ENCODE data around the gene DPCD.

Gene DPCD

DNA sequence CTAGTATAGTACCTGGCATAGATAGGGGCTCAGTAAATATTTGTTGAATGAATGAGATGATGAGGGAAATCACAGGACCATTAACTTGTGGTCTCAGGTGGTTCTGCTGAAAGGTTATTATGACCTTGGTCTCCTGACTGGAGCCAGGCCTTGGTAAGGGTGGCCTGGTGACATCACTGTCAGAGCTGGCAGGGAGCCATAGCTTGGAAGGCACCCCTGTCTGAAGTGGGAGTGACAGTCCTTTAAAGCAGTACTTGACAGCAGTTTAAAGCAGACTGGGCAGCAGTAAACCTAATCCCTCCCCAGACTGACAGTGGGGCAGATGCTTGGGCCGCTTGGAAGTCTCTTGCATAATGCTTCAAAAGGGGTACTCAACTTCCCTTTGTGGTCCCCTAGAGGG, 13.4 kb downstream of the DPCD start:
- Histone ChIP-seq H3K27me3 (ENCODE audit: control insufficient read depth, insufficient read depth, low read length) (no peaks in the 10 kb centered on the region), H3K9me3 (replicated peaks; ENCODE audit: low read length) (no peaks in the 10 kb centered on the region), H3K4me3 (ENCODE audit: low read length) (no peak overlapping the region), H3K9ac (ENCODE audit: low read depth, low read length) (no peak overlapping the region), H3K4me1 (ENCODE audit: control insufficient read depth, insufficient read depth, low read length) (no peaks in the 10 kb centered on the region), H3K4me2 (ENCODE audit: low read length) (no peak overlapping the region), H3K36me3 (ENCODE audit: insufficient read depth, low read length) (peaks cover 19% of the 10 kb centered on the region)

DNA sequence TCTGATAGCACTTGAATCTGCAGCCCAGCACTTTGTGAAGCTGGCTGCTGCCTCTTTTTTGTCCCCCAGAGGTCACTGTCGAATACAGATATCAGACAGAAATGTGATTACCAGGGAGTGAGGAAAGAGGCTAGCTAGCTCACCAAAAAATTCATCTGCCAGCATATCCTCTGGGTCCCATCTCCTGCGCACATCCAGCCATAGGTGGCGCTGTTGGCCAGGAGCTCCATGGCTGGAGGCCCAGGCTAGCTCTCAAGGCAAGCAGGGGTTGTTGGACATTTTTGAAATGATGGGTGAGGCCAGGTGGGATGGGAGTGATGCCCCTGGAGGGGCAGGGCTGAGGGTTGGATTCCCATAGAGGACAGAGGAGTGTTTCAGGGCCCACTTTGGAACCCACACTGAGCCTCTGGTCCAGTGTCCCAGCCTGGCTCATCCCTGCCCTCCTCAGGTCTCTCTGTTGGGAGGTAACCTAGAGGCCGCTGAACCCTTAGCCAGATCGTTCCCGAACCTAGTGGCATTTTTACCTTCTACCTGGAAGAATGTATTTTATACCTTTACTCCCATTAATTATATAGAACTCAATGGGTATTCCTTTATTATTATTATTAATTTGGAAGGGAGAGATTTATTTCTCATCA, 14.8 kb downstream of the DPCD start:
- H3K27me3 ChIP-seq (ENCODE audit: control insufficient read depth, insufficient read depth, low read length): no peaks in the 10 kb centered on the region
- no peaks in the 10 kb centered on the region for H3K9me3 ChIP-seq (replicated peaks; ENCODE audit: low read length)
- H3K4me1 ChIP-seq (ENCODE audit: control insufficient read depth, insufficient read depth, low read length): no peaks in the 10 kb centered on the region
- no peak overlapping the region for H3K9ac ChIP-seq (ENCODE audit: low read depth, low read length)
- no peak overlapping the region for H3K4me3 ChIP-seq (ENCODE audit: low read length)
- H3K4me2 ChIP-seq (ENCODE audit: low read length): no peak overlapping the region
- H3K36me3 ChIP-seq (ENCODE audit: insufficient read depth, low read length): peaks cover 19% of the 10 kb centered on the region

DNA sequence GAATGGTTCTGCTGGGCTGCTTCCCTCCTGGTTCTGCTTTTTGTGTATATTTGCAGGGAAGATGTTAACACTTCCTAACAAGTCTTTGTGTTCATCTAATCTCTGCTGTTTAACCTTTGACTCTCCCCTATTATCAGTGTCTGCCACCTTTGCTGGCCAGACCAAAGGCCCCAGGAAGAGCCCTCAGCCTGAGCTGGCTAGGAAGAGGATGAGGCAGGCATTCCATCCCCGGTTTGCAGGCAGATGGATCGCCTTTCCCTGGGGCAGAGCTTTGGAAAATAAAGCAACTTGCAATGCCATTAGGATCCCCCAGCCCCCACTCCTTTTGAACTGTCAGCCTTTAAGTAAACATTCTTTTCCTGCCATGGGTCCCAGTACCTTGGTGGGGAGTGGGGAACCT, 19.0 kb downstream of the DPCD start:
- Histone ChIP-seq H3K27me3 (ENCODE audit: control insufficient read depth, insufficient read depth, low read length) (no peaks in the 10 kb centered on the region), H3K36me3 (ENCODE audit: insufficient read depth, low read length) (peaks cover 47% of the 10 kb centered on the region), H3K4me2 (ENCODE audit: low read length) (no peak overlapping the region), H3K4me1 (ENCODE audit: control insufficient read depth, insufficient read depth, low read length) (peaks cover 6% of the 10 kb centered on the region), H3K4me3 (ENCODE audit: low read length) (no peak overlapping the region), H3K9me3 (replicated peaks; ENCODE audit: low read length) (no peaks in the 10 kb centered on the region), H3K9ac (ENCODE audit: low read depth, low read length) (no peak overlapping the region)

DNA sequence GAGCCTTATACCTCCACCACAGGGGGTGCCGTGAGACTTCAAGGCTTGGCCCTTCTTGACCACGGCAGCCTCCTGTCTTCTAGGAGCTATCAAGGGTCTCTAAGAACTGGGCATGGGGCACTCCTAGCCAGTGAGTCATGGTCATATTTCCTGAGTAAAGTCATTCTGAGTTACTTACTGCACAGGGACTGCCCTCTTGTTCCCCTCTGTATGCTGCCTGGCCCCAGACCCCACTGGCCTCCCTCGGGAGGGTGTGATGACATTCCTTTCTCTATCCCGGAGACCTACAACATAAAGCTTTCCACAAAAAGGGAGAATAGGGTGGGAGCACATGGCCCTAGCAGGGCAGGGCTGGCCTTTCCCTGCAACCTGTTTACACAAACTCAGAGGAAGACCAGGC, 21.4 kb downstream of the DPCD start:
- Histone ChIP-seq H3K4me3 (ENCODE audit: low read length) (no peak overlapping the region), H3K36me3 (ENCODE audit: insufficient read depth, low read length) (peaks cover 43% of the 10 kb centered on the region), H3K4me2 (ENCODE audit: low read length) (no peak overlapping the region), H3K9me3 (replicated peaks; ENCODE audit: low read length) (no peaks in the 10 kb centered on the region), H3K27me3 (ENCODE audit: control insufficient read depth, insufficient read depth, low read length) (no peaks in the 10 kb centered on the region), H3K9ac (ENCODE audit: low read depth, low read length) (no peak overlapping the region), H3K4me1 (ENCODE audit: control insufficient read depth, insufficient read depth, low read length) (peaks cover 6% of the 10 kb centered on the region)

DNA sequence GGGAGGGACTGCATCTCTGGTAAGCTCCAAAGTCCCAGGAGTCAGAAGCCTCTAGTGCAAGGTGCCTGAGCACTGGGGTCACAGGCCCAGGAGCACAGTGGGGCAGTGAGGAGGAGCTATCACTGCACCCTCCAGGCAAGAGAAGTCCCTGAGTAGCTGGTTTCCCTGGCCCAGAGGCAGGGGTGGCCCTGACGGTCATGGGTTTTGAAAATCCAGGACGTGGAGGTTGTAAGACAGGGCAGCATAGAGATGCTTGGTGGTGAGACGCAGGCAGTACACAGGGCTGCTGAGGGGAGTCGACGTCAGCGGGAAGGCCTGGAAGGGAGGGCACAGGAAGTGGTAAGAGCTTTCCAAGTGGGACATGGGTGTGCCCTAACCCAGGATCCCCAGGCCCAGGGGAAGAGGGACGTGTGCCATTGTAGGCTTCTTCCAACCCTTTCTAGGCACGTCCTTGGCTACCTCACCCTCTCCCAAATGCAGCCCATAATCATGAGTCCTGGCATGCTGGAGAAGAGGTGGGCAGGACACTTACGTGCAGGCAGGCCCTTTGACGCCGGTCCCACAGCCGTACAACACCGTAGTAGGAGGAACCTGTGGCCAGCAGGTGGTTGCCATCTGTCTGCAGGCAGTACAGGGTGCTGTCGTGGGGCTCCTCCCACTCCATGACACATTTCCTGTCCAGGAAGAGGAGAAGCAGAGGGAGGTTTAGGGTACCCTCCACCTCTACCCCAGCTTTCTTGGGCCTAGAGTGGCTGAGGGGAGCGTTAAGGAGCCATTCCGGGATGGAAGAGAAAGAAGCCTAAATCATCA, 23.2 kb downstream of the DPCD start:
- Histone ChIP-seq H3K9ac (ENCODE audit: low read depth, low read length) (no peak overlapping the region), H3K9me3 (replicated peaks; ENCODE audit: low read length) (no peaks in the 10 kb centered on the region), H3K4me1 (ENCODE audit: control insufficient read depth, insufficient read depth, low read length) (peaks cover 6% of the 10 kb centered on the region), H3K4me3 (ENCODE audit: low read length) (no peak overlapping the region), H3K4me2 (ENCODE audit: low read length) (no peak overlapping the region), H3K36me3 (ENCODE audit: insufficient read depth, low read length) (peaks cover 33% of the 10 kb centered on the region), H3K27me3 (ENCODE audit: control insufficient read depth, insufficient read depth, low read length) (no peaks in the 10 kb centered on the region)

DNA sequence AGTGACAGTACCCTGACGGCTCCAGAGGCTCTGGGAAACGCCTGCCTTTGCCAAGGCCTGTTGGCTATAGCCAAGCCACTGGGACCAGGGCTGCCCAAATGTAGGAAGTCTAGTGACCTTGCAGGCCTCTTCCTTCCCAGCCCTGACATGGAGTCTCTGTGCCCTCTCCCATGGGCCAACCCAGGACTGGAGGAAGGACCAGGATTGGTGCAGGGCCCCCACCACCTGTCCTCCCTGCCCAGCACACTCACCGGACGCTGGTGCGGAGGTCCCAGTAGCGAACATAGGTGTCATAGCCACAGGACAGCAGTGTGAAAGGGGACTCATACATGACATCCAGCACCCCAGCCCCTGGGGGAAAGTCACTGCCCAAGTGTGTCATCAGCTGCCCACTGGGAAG, 24.0 kb downstream of the DPCD start:
- Histone ChIP-seq H3K4me1 (ENCODE audit: control insufficient read depth, insufficient read depth, low read length) (peaks cover 6% of the 10 kb centered on the region), H3K9ac (ENCODE audit: low read depth, low read length) (no peak overlapping the region), H3K36me3 (ENCODE audit: insufficient read depth, low read length) (peaks cover 40% of the 10 kb centered on the region), H3K9me3 (replicated peaks; ENCODE audit: low read length) (no peaks in the 10 kb centered on the region), H3K27me3 (ENCODE audit: control insufficient read depth, insufficient read depth, low read length) (no peaks in the 10 kb centered on the region), H3K4me3 (ENCODE audit: low read length) (no peak overlapping the region), H3K4me2 (ENCODE audit: low read length) (no peak overlapping the region)

DNA sequence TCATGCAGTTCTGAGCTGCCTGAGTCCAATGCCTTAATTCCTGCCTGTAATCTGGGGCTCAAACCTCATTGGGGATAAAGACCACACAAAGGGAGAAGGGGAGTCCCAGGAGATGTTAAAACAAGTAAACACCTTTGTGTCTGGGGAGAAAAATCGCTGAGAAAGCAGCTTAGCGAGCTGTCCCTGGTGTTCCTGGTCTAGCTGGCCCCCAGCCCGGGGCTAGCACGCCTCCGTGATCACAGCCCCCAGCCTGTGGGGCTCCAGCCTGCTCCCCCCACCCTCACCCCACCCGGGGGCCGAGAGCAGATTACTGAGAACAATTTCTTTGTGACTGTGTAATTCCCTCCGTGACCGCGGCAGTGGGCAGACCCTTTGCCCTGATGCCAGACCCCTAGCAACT, 24.8 kb downstream of the DPCD start:
- Histone ChIP-seq H3K4me1 (ENCODE audit: control insufficient read depth, insufficient read depth, low read length) (peaks cover 6% of the 10 kb centered on the region), H3K9ac (ENCODE audit: low read depth, low read length) (no peak overlapping the region), H3K4me2 (ENCODE audit: low read length) (no peak overlapping the region), H3K9me3 (replicated peaks; ENCODE audit: low read length) (no peaks in the 10 kb centered on the region), H3K27me3 (ENCODE audit: control insufficient read depth, insufficient read depth, low read length) (no peaks in the 10 kb centered on the region), H3K4me3 (ENCODE audit: low read length) (no peak overlapping the region), H3K36me3 (ENCODE audit: insufficient read depth, low read length) (peaks cover 43% of the 10 kb centered on the region)

DNA sequence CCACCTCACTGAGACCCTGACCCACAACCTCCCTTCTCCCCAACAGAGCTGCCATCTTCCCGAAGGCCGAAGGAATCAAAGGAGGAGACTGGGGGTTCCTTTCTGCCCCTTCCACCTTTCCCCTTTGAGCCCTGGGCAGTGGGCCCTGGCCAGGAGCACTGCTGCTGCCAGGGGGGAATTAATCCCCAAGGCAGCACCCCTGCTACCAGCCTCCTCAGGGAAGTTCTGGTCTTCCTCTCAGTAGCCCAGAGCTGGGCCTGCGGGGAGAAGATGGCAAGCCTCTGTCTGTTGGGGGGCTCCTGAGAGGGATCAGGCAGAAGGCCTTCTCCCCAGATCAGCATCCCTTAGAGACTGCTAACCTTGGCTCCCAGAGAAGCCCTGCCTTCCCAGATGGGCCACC, 25.5 kb downstream of the DPCD start:
- no peak overlapping the region for H3K4me3 ChIP-seq (ENCODE audit: low read length)
- peaks cover 37% of the 10 kb centered on the region for H3K36me3 ChIP-seq (ENCODE audit: insufficient read depth, low read length)
- H3K4me2 ChIP-seq (ENCODE audit: low read length): no peak overlapping the region
- no peak overlapping the region for H3K9ac ChIP-seq (ENCODE audit: low read depth, low read length)
- H3K9me3 ChIP-seq (replicated peaks; ENCODE audit: low read length): no peaks in the 10 kb centered on the region
- H3K4me1 ChIP-seq (ENCODE audit: control insufficient read depth, insufficient read depth, low read length): peaks cover 6% of the 10 kb centered on the region
- H3K27me3 ChIP-seq (ENCODE audit: control insufficient read depth, insufficient read depth, low read length): no peaks in the 10 kb centered on the region

DNA sequence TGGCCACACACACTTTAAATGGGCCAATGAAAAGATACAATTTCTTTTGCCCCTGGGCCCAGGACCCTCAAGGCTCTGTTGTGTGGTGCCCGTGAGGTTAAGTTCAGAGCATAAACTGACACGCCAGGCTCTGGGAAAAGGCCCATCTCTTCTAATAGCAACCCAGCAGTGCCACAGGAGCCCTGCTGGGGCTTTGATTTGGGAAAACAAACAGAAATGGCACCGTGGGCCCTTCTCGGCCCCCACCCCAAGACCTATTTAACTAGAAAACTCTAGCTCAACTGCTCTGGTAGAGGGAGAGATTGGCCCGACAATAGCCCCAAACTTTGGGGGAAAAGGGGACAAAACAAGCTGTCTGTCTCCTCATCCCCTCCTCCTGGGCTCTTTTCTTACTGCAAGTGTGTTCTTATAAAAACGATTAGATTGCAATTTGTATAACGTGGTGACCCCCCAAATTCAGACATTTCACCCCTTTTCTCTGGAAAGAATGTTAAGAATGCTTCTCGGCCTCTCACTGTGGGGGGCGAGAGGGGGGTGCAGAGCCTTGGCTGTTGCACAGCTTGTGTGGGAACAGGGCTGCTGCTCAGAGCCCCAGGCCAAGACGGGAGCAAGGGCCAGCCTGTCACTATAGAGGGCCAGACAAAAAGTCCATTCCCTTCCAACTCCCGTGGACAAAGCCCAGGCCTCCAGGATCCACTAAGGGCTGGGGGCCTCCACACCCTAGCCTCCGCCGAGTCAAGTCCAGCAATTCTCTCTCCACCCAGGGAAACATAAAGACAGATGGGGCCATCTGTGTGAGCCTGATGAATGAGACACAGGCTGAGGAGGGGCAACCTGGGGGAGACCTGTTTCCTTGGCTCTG, 26.8 kb downstream of the DPCD start:
- H3K9me3 ChIP-seq (replicated peaks; ENCODE audit: low read length): no peaks in the 10 kb centered on the region
- H3K4me3 ChIP-seq (ENCODE audit: low read length): no peak overlapping the region
- no peak overlapping the region for H3K9ac ChIP-seq (ENCODE audit: low read depth, low read length)
- no peaks in the 10 kb centered on the region for H3K27me3 ChIP-seq (ENCODE audit: control insufficient read depth, insufficient read depth, low read length)
- H3K4me1 ChIP-seq (ENCODE audit: control insufficient read depth, insufficient read depth, low read length): no peaks in the 10 kb centered on the region
- peaks cover 31% of the 10 kb centered on the region for H3K36me3 ChIP-seq (ENCODE audit: insufficient read depth, low read length)
- no peak overlapping the region for H3K4me2 ChIP-seq (ENCODE audit: low read length)

DNA sequence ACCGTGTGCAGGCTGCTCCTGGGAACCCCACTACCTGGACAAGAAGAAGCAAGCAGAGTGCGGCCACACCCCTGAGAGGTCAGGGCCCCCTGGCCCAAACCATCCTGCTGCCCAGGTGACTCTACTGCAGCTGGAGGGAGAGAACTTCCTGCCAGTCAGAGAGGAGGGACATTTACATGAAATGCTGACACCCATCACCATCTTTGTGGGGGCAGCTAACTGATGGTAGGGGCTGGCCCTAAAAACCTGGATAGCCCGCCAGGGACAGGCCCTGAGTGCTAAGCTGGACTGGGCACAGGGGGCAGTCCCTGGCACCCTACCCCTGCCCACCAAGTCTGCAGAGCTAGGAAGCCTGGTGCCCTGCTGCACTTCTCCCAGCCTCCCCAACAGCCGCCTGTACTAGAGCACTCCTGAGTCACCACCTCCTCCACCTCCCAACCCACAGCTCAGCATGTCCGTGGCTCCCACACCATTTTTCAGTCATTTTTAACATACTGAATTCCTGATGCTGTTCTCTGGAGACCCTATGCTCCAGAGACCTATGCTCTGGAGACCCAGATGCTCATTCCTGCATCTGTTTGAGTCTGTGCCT, 27.5 kb downstream of the DPCD start:
- Histone ChIP-seq H3K4me1 (ENCODE audit: control insufficient read depth, insufficient read depth, low read length) (no peaks in the 10 kb centered on the region), H3K36me3 (ENCODE audit: insufficient read depth, low read length) (peaks cover 29% of the 10 kb centered on the region), H3K9me3 (replicated peaks; ENCODE audit: low read length) (no peaks in the 10 kb centered on the region), H3K27me3 (ENCODE audit: control insufficient read depth, insufficient read depth, low read length) (no peaks in the 10 kb centered on the region), H3K9ac (ENCODE audit: low read depth, low read length) (no peak overlapping the region), H3K4me2 (ENCODE audit: low read length) (no peak overlapping the region), H3K4me3 (ENCODE audit: low read length) (no peak overlapping the region)

DNA sequence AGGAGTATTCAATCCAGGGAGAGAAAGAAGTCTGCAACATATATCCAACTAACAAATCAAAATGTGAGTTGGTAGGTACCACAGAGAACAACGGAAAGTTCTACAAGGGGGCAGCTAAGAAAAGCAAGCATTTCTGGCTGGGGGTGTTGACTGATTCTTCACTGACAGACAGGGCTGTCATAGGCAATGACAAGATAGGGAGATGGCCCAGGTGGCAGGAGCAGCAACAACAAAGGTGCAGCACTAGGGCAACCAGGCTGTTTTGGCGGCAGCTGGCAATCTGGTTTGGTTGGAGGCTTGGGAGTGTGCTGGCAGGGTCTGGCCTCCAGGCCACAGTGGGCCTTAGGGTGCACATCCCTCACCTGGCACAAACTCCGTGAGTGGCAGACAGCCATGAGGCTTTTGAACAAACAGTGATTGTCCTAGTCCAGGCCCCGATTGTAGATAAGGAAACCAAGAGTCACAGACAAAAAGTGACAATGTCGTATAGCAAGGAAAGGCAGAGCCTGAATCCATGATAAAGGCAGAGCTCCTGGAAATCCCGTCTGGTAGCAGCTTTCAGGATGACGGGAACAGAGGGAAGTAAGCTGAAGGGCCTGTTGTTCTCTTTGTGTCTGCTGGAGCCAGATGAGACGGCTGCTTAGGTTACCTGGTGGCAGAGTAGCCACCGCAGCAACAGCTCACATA, 28.4 kb downstream of the DPCD start:
- Histone ChIP-seq H3K9ac (ENCODE audit: low read depth, low read length) (no peak overlapping the region), H3K27me3 (ENCODE audit: control insufficient read depth, insufficient read depth, low read length) (no peaks in the 10 kb centered on the region), H3K36me3 (ENCODE audit: insufficient read depth, low read length) (peaks cover 21% of the 10 kb centered on the region), H3K9me3 (replicated peaks; ENCODE audit: low read length) (no peaks in the 10 kb centered on the region), H3K4me2 (ENCODE audit: low read length) (no peak overlapping the region), H3K4me3 (ENCODE audit: low read length) (no peak overlapping the region), H3K4me1 (ENCODE audit: control insufficient read depth, insufficient read depth, low read length) (no peaks in the 10 kb centered on the region)
